Measurements from ENCODE around the gene GRIN2C. TPM values are rescaled to one million over a fixed set of nuclear protein-coding genes. Genes with fewer than 3 reads are reported as not detected.

Gene GRIN2C
- total and polyA plus RNA-seq, 2 donors (not counting 3 experiments of a cell fraction or from before 2014, with no cell fraction given) = 0.04 to 0.60 TPM

- POLR2A ChIA-PET = no interaction called here
- no peak overlapping the region for H3K27ac ChIP-seq (ENCODE audit: insufficient read depth, low read depth, low read length)
- dilution Hi-C loops (cut with MboI; ENCODE audit: extremely low pct_ligation_motif_present, low sequenced_read_pairs) = no loop called here
- H4K20me1 ChIP-seq (replicated peaks; ENCODE audit: control insufficient read depth, extremely low read depth, insufficient read depth, low read length) = no peaks in the 10 kb centered on the region
- no peaks in the 10 kb centered on the region for H3K4me1 ChIP-seq (ENCODE audit: control insufficient read depth, extremely low read depth, insufficient read depth, low read length)
- no peak overlapping the region for H3K4me3 ChIP-seq (replicated peaks in 1 of 3; ENCODE audit: insufficient read depth in 1 of 3, low read depth in 1 of 3, low read length in 3 of 3)
- H3K9ac ChIP-seq (replicated peaks; ENCODE audit: extremely low read depth, insufficient read depth, low read length) = no peak overlapping the region
- CTCF ChIA-PET = interaction anchor here (1.0 to 2.8 kb wide), 4 partner anchors 9 to 57 kb away, joined by 3 to 16 read pairs (median 8); no protein-coding TSS in a partner anchor
- no TSS peak for BruUV-seq (replicated peaks)
- FAIRE-seq = no peak
- no peak overlapping the region for H2AFZ ChIP-seq (ENCODE audit: low read depth, low read length)
- no peaks in the 10 kb centered on the region for H3K79me2 ChIP-seq (ENCODE audit: control insufficient read depth, insufficient read depth, low read length)
- intact Hi-C loops (cut with micrococcal nuclease) = no loop called here
- no peak for DNase-seq (ENCODE audit: low read depth, low spot score)
- peaks cover 38 to 40% of the 10 kb centered on the region in 2 experiments for H3K27me3 ChIP-seq (ENCODE audit: control insufficient read depth in 2 of 2, insufficient read depth in 2 of 2, low read length in 2 of 2)
- no peaks in the 10 kb centered on the region for H3K36me3 ChIP-seq (ENCODE audit: control insufficient read depth in 2 of 2, extremely low read depth in 1 of 2, insufficient read depth in 2 of 2, low read length in 2 of 2)
- no peak overlapping the region for H3K4me2 ChIP-seq (ENCODE audit: insufficient read depth, low read length)
- no peaks in the 10 kb centered on the region for H3K9me3 ChIP-seq (replicated peaks; ENCODE audit: control insufficient read depth, insufficient read depth, low read length)
- TF ChIP-seq EZH2 (IDR thresholded peaks at IDR 0.05; ENCODE audit: borderline replicate concordance, low read depth, low read length, severe bottlenecking) (peak; percentile 65), POLR2A (IDR thresholded peaks at IDR 0.05; ENCODE audit: low read depth, low read length) (no peak)
- H3K9me1 ChIP-seq (replicated peaks; ENCODE audit: control insufficient read depth, extremely low read depth, insufficient read depth, low read length) = no peaks in the 10 kb centered on the region
Measured at GRCh38 chr17:74853048-74853397, 6.7 kb downstream of the GRIN2C start.

- no peak for FAIRE-seq
- H3K4me2 ChIP-seq (ENCODE audit: insufficient read depth, low read length) = no peak overlapping the region
Measured at GRCh38 chr17:74852237-74853047, 7.2 kb downstream of the GRIN2C start.

More at GRCh38 chr17:74852237-74853047, 7.2 kb downstream of the GRIN2C start:
- no peaks in the 10 kb centered on the region for H3K79me2 ChIP-seq (ENCODE audit: control insufficient read depth, insufficient read depth, low read length)
- no peak overlapping the region for H3K9ac ChIP-seq (replicated peaks; ENCODE audit: extremely low read depth, insufficient read depth, low read length)
- H3K36me3 ChIP-seq (ENCODE audit: control insufficient read depth in 2 of 2, extremely low read depth in 1 of 2, insufficient read depth in 2 of 2, low read length in 2 of 2) = no peaks in the 10 kb centered on the region
- H2AFZ ChIP-seq (ENCODE audit: low read depth, low read length) = no peak overlapping the region
- CTCF ChIA-PET = interaction anchor here (1.0 to 2.8 kb wide), 5 partner anchors 10 to 105 kb away, joined by 3 to 16 read pairs (median 6); no protein-coding TSS in a partner anchor
- POLR2A ChIA-PET = no interaction called here
- intact Hi-C loops (cut with micrococcal nuclease) = no loop called here
- no peak overlapping the region for H3K27ac ChIP-seq (ENCODE audit: insufficient read depth, low read depth, low read length)
- no peaks in the 10 kb centered on the region for H4K20me1 ChIP-seq (replicated peaks; ENCODE audit: control insufficient read depth, extremely low read depth, insufficient read depth, low read length)
- DNase-seq (ENCODE audit: low read depth, low spot score) = no peak
- no peaks in the 10 kb centered on the region for H3K9me1 ChIP-seq (replicated peaks; ENCODE audit: control insufficient read depth, extremely low read depth, insufficient read depth, low read length)
- no peak for TF ChIP-seq FOS (IDR thresholded peaks at IDR 0.05; ENCODE audit: borderline replicate concordance, insufficient read depth, low read length)
- no peak for TF ChIP-seq POLR2AphosphoS5 (IDR thresholded peaks at IDR 0.05; ENCODE audit: insufficient read depth, low read depth, low read length)
- peak; percentile 78 for TF ChIP-seq EZH2 (IDR thresholded peaks at IDR 0.05; ENCODE audit: borderline replicate concordance, low read depth, low read length, severe bottlenecking)
- peak; percentile 65 for TF ChIP-seq MAX (IDR thresholded peaks at IDR 0.05; ENCODE audit: insufficient read depth, insufficient read length)
- H3K4me3 ChIP-seq (replicated peaks in 1 of 3; ENCODE audit: insufficient read depth in 1 of 3, low read depth in 1 of 3, low read length in 3 of 3) = no peak overlapping the region
- no peaks in the 10 kb centered on the region for H3K9me3 ChIP-seq (replicated peaks; ENCODE audit: control insufficient read depth, insufficient read depth, low read length)
- no TSS peak for BruUV-seq (replicated peaks)
- dilution Hi-C loops (cut with MboI; ENCODE audit: extremely low pct_ligation_motif_present, low sequenced_read_pairs) = no loop called here
- no peaks in the 10 kb centered on the region for H3K4me1 ChIP-seq (ENCODE audit: control insufficient read depth, extremely low read depth, insufficient read depth, low read length)
- peaks cover 37 to 38% of the 10 kb centered on the region in 2 experiments for H3K27me3 ChIP-seq (ENCODE audit: control insufficient read depth in 2 of 2, insufficient read depth in 2 of 2, low read length in 2 of 2)
